IPS DF 19.7 (cell line): ENCODE measurements around the gene HSPH1.
"Not testable (repeated sequence)": the region's sequence is repeated elsewhere in the genome, so short reads cannot be mapped to it uniquely, and the experiment has no call there.

Experiments used
- DNase-seq: peaks from one replicate; pipeline ENCODE4 v3.0.0-alpha.2; 2013; ENCODE audit warnings: low read depth, low spot score

The HSPH1 gene

GRCh38 chr13:31131470-31131961 lies 30.2 kb downstream of the HSPH1 start:
- DNase-seq: no peak

GRCh38 chr13:31129419-31129818 lies 32.3 kb downstream of the HSPH1 start:
- no peak for DNase-seq

- DNase-seq: no peak
Measured at GRCh38 chr13:31124204-31124603, 37.5 kb downstream of the HSPH1 start.

GRCh38 chr13:31122544-31123260 lies 39.0 kb downstream of the HSPH1 start:
- no peak for DNase-seq

GRCh38 chr13:31122143-31122542 lies 39.6 kb downstream of the HSPH1 start:
- DNase-seq: no peak

GRCh38 chr13:31121379-31122140 lies 40.1 kb downstream of the HSPH1 start:
- DNase-seq: no peak

- DNase-seq: no peak
Measured at GRCh38 chr13:31119966-31120700, 41.6 kb downstream of the HSPH1 start.

- no peak for DNase-seq
Measured at GRCh38 chr13:31119526-31119925, 42.2 kb downstream of the HSPH1 start.

- DNase-seq: no peak
Measured at GRCh38 chr13:31116224-31116623, 45.5 kb downstream of the HSPH1 start.

GRCh38 chr13:31115616-31116015 lies 46.1 kb downstream of the HSPH1 start:
- no peak for DNase-seq

GRCh38 chr13:31114641-31115040 lies 47.1 kb downstream of the HSPH1 start:
- no peak for DNase-seq

- no peak for DNase-seq
Measured at GRCh38 chr13:31111136-31111535, 50.6 kb downstream of the HSPH1 start.

GRCh38 chr13:31110617-31111016 lies 51.1 kb downstream of the HSPH1 start:
- no peak for DNase-seq

- DNase-seq: no peak
Measured at GRCh38 chr13:31110169-31110568, 51.5 kb downstream of the HSPH1 start.

GRCh38 chr13:31107109-31107508 lies 54.6 kb downstream of the HSPH1 start:
- no peak for DNase-seq

GRCh38 chr13:31105856-31106255 lies 55.8 kb downstream of the HSPH1 start:
- DNase-seq: no peak

- no peak for DNase-seq
Measured at GRCh38 chr13:31105020-31105795, 56.5 kb downstream of the HSPH1 start.

GRCh38 chr13:31102905-31103304 lies 58.8 kb downstream of the HSPH1 start:
- DNase-seq: no peak

- no peak for DNase-seq
Measured at GRCh38 chr13:31101472-31102170, 60.1 kb downstream of the HSPH1 start.

- DNase-seq: no peak
Measured at GRCh38 chr13:31100721-31101120, 61.0 kb downstream of the HSPH1 start.

GRCh38 chr13:31097911-31098434 lies 63.7 kb downstream of the HSPH1 start:
- DNase-seq: not testable (repeated sequence)
